Heart left ventricle (tissue), 13 donors: ENCODE measurements around the gene PLCB3.

Experiments used
- CTCF ChIP-seq, 12 donors: fragments of 200-600 bp; sonication (generic) in 4 of 12; IDR thresholded peaks; one replicate each; pipeline versions ENCODE4 v1.5.0 to v1.8.0; 2018 to 2022; ENCODE audit warnings: antibody characterized with exemption in 12 of 12, mild to moderate bottlenecking in 5 of 12
- POLR2A ChIP-seq, 2 donors: fragments of 450-650 bp; IDR thresholded peaks; one replicate each; pipeline ENCODE4 v1.6.1; 2017; ENCODE audit warnings: antibody characterized with exemption in 2 of 2, mild to moderate bottlenecking in 2 of 2, moderate library complexity in 2 of 2
- donor health status: ischemic (EF 13 %, LVEDD 7.1; RV severe dilation, severe dysfunction).
- donor health status: DM: no; HTN: yes; CAD: no.
- donor health status: DM: no; HTN: no; CAD: no.
- donor health status: ischemic (EF 25% LVEDD 6.9; RV normal size, moderate dysfunction).
- donor health status: ischemic (EF 25% LVEDD 5.7; RV mildly dilated, moderate dysfunction).
- donor health status: ischemic (EF 35%, LVEDD 5.7; RV mildly dilated, moderate dysfunction).
- donor health status: nonischemic (EF 11% LVEDD 7.7; RV severe dilation, severe dysfunction).
- donor health status: DM: yes; HTN: yes; CAD: no.
- donor health status: PGD.
- donor health status: ischemic (EF 29% LVEDD 5.4; RV normal size, mild dysfunction).
- donor health status: nonischemic (EF 23%, LVEDD 6.1; RV moderate dilation, normal function).

GRCh38 chr11:64244966-64245365 is 6.4 kb upstream of the PLCB3 start:
- TF ChIP-seq CTCF (IDR thresholded peaks at IDR 0.05) (no peak), POLR2A (IDR thresholded peaks at IDR 0.05) (no peak)
